Spleen (tissue), 7 donors: ENCODE data around the gene RIMS1.

Experiments used
- CTCF ChIP-seq, 11 experiments: fragments of 200-600 bp in 7 of 11; fragments of 450-650 bp in 4 of 11; sonication (generic) in 4 of 11; IDR thresholded peaks in 8 of 11; conservative IDR thresholded peaks in 3 of 11; 1 replicate in 7 of 11; 2 replicates in 4 of 11; pipeline versions ENCODE4 v1.4.0 to v1.8.0; 2016 to 2021; ENCODE audit warnings: antibody characterized with exemption in 11 of 11, inconsistent platforms in 4 of 11, mild to moderate bottlenecking in 1 of 11
- POLR2A ChIP-seq, 3 donors: fragments of 450-650 bp; IDR thresholded peaks; one replicate each; pipeline ENCODE4 v1.5.1; 2017; ENCODE audit warnings: antibody characterized with exemption in 3 of 3, mild to moderate bottlenecking in 1 of 3
- POLR2AphosphoS5 ChIP-seq, 3 donors: sonication (generic); formaldehyde crosslinking; IDR thresholded peaks; one replicate each; pipeline ENCODE4 v1.5.1; 2017; ENCODE audit warnings: antibody characterized with exemption in 3 of 3
- donor health status: DM: no; HTN: no; CAD: no; lungs with moderate emphysema.
- donor health status: DM: no; HTN: no; CAD: no.
- donor health status: DM: no; HTN: no; CAD: no.

- no peak for TF ChIP-seq CTCF (IDR thresholded peaks at IDR 0.05 in 8 of 11, conservative IDR thresholded peaks at IDR 0.05 in 3 of 11)
- TF ChIP-seq POLR2A (IDR thresholded peaks at IDR 0.05) = no peak
- TF ChIP-seq POLR2AphosphoS5 (IDR thresholded peaks at IDR 0.05) = no peak
These were observed 116.1 kb downstream of the RIMS1 start for GRCh38 chr6:72002415-72002814.
